ENCODE measurements around the gene GNG4.
A peak's percentile ranks its signal among the peaks of the same experiment; 100 is the strongest.
"Not testable (repeated sequence)": the region's sequence is repeated elsewhere in the genome, so short reads cannot be mapped to it uniquely, and the experiment has no call there.

GNG4 gene

GRCh38 chr1:235624721-235625333, 24.8 kb downstream of the GNG4 start:
- no peak for DNase-seq

- no peak for DNase-seq
Measured at GRCh38 chr1:235622936-235623779, 26.4 kb downstream of the GNG4 start.

- DNase-seq = not testable (repeated sequence)
Measured at GRCh38 chr1:235619149-235619548, 30.4 kb downstream of the GNG4 start.

- DNase-seq = no peak
Measured at GRCh38 chr1:235617808-235618207, 31.8 kb downstream of the GNG4 start.

GRCh38 chr1:235617140-235617539, 32.4 kb downstream of the GNG4 start:
- no peak for DNase-seq

- DNase-seq = no peak
Measured at GRCh38 chr1:235614442-235614954, 35.1 kb downstream of the GNG4 start.

GRCh38 chr1:235613602-235614001, 36.0 kb downstream of the GNG4 start:
- no peak for DNase-seq

GRCh38 chr1:235612761-235613160, 36.8 kb downstream of the GNG4 start:
- DNase-seq = no peak

GRCh38 chr1:235610157-235610556, 39.4 kb downstream of the GNG4 start:
- no peak for DNase-seq

GRCh38 chr1:235608278-235608677, 41.3 kb downstream of the GNG4 start:
- DNase-seq = no peak

- no peak for DNase-seq
Measured at GRCh38 chr1:235607284-235607683, 42.3 kb downstream of the GNG4 start.

- DNase-seq = peak in 1 of 2 experiments; percentile 24
Measured at GRCh38 chr1:235601104-235601503, 48.5 kb downstream of the GNG4 start.

GRCh38 chr1:235599536-235599935, 50.0 kb downstream of the GNG4 start:
- no peak for DNase-seq

- DNase-seq = peak in 1 of 2 experiments; percentile 6
Measured at GRCh38 chr1:235597867-235598553, 51.6 kb downstream of the GNG4 start.

GRCh38 chr1:235595079-235595478, 54.5 kb downstream of the GNG4 start:
- DNase-seq = no peak

GRCh38 chr1:235594281-235594895, 55.2 kb downstream of the GNG4 start:
- DNase-seq = not testable (repeated sequence)

GRCh38 chr1:235588916-235589515, 60.6 kb downstream of the GNG4 start:
- no peak for DNase-seq

GRCh38 chr1:235588156-235588555, 61.4 kb downstream of the GNG4 start:
- no peak for DNase-seq

- DNase-seq = no peak
Measured at GRCh38 chr1:235586992-235587391, 62.6 kb downstream of the GNG4 start.

GRCh38 chr1:235586413-235586812, 63.2 kb downstream of the GNG4 start:
- DNase-seq = no peak

- DNase-seq = no peak
Measured at GRCh38 chr1:235584973-235585372, 64.6 kb downstream of the GNG4 start.

GRCh38 chr1:235583511-235584001, 66.0 kb downstream of the GNG4 start:
- no peak for DNase-seq
